ENCODE measurements around the gene TMEM163. TPM values are rescaled to one million over a fixed set of nuclear protein-coding genes. Genes with fewer than 3 reads are reported as not detected.
"Not testable (repeated sequence)": the region's sequence is repeated elsewhere in the genome, so short reads cannot be mapped to it uniquely, and the experiment has no call there.

Gene TMEM163
- total RNA-seq, 1 donor from 2014 or later, result 0.30 TPM

DNA sequence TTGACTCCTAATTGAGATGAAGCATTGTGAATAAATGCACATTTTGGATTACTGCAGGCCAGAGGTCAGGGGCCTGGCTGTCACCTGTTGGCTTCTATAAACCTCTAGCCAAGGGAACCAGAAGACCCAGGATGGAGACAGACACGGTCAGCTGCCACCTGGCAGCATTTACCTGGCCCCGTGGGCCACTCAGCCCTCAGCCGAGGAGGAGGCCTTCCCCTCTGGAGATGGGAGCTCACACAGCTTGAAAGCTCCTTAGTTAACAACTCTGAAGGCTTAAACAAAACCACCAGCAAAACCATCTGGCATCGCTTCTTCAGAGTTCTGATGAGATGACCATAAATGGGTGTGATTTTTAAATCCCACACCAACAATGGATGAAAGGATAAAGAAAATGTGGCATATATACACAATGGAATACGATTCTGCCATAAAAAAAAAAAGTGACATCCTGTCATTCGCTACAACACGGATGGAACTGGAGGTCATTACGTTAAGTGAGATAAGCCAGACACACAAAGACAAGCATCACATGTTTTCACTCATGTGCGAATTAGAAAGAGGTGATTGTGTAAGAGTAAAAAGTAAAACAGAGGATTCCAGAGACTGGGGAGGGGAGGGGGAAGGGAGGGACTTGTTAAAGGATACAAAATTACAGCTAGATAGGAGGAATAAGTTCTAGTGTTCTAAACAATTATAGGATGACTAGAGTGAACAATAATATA lies 218.4 kb downstream of the TMEM163 start:
- intact Hi-C loops (cut with micrococcal nuclease), result loop anchor here (5.0 kb wide), 1 partner anchor 158 kb away; no protein-coding TSS in a partner anchor

DNA sequence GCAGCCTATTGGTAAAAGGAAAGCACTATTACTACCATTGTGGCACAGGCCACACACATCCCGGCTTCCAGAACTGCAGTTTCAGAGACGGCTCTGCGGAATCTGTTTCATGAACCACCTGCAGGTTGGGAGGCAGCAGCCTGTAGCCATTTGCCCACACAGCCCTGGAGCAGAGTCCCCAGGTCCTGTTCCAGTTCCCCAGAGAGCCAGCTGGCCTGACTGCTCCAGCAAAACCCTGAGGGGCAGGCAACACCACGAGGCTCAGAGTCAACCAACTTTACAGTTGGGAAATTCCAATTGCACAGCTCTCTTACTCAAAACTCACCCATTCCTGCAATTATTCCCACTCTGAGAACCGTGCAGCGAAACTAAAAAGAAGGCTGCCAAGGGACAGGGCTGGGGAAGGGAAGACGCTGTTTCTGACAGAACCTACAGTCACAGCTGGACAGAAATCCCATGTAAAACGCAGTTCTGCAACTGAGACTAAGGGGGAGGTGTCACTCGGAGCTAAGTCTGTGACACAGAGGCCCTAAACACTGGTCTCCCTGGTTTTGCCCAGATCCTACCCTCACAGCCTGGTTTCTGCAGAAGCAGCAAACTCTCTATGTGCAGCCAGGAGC lies 219.4 kb downstream of the TMEM163 start:
- intact Hi-C loops (cut with micrococcal nuclease), result no loop called here

DNA sequence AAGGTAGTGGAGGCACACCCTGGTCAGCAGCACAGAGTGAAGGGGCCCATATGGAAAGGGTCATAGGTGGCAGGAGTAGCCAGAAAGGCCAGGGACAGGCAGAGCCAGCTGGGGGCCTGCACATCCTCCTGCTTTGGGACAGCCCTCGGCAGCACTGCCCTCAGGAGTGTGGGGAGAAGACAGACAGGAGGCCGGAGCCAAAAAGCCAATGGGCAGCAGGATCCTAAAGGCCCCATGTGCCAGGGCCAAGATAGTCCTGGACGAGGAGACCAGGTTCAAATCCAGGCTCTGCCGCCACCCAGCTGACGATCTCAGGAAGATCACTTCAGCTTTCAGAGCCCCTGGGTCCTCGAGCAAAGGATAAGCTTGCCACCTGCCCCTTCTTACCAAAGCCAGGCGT lies 220.1 kb downstream of the TMEM163 start:
- intact Hi-C loops (cut with micrococcal nuclease), result no loop called here

DNA sequence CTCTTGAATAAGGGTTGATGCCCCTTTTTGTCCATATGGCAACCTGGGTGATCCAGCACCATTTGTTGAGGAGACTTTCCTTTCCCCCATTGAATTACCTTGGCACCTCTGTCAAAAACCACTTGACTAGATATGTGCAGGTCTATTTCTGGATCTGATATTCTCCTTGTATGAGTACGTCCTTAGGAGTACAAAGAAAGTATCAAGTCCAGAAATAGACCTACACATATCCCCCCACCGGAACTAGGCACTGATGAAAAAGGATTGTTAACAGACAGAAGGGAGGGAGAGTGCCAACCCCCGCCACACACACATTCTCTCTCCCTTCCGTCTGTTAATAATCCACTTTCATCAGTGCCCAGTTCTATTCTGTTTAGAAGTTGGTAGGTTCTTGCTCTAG lies 225.0 kb downstream of the TMEM163 start:
- intact Hi-C loops (cut with micrococcal nuclease), result no loop called here

DNA sequence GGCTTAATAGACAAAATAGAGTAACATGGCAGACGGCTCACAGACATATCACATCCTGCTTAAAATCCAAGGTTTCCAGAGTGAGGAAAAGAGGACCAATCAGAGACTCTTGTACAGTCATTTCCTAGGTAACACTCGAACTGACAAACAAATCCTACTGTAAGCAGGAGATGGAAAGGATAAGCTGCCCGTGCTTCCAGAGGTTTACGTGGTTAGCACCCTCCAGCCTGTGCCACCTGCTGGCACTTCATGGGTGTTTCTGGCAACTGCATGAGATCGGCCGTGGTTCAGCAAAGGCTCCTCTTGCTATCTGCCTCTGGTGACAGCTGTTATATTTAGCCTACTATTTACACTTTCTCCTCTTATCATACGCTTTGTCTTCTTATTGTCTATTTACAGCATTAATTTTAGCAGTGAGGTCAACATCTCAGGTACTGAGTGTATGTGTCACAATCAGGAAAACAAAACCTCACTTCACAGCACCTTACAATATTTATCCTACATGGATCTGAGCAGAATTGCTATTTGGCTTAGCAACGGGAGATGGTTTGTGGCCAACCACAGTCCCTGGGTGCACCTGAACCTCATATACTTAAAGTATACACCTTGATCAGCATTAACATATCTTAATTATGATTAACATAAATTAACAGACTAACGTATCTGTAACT lies 226.9 kb downstream of the TMEM163 start:
- intact Hi-C loops (cut with micrococcal nuclease), result no loop called here

DNA sequence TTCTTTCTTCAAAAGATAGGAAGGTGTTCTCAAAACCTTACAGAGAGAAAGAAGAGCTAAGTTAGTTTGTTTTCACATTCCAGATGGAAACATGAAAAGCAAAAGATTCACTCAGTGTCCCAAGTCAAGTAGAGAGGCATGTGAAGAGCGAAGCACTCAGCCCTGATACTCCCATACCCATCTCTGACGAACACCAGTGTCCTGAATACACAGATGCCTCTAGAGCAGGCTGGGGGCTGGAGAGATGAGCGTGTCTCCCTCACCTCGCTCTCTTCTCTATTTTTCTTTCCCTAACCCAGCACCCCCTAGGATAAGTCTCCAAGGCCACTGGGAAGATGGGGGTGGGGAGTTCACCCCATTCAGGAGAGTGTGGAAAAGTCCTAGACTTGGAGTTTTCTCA lies 227.8 kb downstream of the TMEM163 start:
- intact Hi-C loops (cut with micrococcal nuclease), result no loop called here

DNA sequence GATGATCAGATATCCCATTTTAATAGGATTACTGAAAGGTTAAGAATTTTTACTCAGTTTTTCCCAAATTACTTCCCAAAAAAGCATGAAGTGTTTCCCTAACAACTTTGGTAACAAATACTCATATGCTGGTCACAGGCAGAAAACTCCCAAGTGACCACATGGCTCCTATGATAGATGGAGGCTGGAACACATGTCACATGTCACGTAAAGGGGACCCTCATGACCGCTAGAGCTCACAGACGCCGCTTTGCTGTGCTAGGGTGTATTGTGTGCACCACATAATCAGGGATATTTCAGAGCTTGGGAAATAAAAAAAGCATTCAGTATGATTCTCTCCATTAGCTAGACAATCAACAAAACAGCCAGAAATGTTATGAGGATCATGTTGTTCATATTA lies 228.2 kb downstream of the TMEM163 start:
- intact Hi-C loops (cut with micrococcal nuclease), result no loop called here

DNA sequence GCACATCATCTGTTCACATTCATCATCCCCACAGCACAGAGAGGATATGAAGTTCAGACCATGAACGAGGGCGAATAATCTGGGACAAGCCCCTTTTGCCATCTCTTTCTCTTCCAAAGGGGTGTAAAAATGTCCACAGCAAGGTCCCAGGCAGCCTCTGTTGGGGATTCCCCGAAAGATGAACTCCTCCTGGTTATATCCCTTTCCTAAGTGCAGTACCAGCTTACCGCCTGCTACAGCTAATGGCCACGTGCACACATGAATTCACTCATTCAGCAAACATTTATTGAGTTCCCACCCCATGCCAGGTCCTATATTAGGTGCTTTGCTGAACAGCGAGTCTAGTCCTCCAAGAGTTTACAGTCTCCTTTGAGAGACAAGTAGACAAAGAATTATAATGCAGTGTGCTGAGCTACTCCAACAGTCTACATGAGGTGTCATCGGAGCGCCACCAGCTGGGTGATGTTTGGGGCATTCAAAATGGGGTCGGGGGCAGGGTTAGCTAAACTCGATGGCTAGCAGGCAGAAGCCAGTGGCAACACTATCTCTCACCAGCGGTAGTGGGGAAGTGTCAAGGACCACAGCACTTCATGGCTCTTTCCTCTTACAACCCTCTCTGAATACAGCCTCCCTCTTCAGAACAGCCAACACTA lies 228.9 kb downstream of the TMEM163 start:
- intact Hi-C loops (cut with micrococcal nuclease), result no loop called here

DNA sequence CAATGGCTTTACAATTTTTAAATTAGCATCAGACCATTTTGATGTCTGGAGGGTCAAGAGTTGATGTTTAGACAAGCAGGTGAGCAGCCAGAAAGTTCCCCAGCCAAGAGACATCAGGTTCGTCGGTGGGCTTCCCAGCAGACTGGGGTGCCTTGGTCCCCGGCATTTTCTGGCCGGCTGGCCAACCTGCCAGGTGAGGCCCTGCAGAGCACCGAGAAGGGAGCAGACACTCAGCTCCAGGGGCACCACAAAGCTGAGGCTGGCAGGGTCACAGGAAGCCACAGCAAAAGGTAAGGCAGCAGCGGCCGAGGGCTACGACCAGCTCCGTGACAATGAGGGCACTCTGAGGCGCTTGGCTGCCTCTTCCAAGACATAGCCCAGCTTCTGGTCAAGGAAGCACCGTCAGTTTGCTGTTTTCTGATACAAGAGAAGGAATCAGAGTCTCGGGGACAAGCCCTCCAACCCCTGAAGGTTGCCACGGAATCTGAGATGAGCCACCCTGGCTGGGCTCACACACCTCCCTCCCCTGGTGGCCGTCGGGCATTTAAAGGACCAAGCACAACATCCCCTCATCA lies 235.9 kb downstream of the TMEM163 start:
- intact Hi-C loops (cut with micrococcal nuclease), result no loop called here

DNA sequence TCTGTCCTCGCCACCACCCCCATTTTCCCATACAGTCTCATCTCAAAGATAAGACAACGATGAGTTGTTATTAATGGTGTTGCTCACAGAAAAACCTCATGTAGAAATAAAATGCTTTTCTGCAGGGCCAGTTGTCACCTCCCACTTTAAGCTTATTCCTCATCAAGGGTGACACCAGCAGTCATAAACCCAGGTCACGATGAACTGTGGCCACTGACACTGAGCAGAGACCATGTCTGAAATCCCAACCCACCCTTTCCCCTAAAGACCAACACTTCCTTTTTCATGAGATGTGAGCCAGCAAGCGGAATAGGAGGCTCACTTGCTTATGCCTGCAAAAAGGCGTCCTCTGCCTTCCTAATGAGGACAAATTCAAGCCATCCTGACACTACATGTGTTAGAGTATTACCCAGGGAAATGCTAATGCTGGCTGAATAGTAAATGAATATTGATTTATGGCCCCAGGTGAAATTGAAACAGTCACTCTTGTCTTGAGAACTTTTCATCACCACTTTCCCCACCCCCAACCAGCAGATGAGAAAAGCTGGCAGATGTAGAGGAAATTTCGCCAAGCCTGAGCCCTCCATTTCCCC lies 236.6 kb downstream of the TMEM163 start:
- intact Hi-C loops (cut with micrococcal nuclease), result no loop called here

DNA sequence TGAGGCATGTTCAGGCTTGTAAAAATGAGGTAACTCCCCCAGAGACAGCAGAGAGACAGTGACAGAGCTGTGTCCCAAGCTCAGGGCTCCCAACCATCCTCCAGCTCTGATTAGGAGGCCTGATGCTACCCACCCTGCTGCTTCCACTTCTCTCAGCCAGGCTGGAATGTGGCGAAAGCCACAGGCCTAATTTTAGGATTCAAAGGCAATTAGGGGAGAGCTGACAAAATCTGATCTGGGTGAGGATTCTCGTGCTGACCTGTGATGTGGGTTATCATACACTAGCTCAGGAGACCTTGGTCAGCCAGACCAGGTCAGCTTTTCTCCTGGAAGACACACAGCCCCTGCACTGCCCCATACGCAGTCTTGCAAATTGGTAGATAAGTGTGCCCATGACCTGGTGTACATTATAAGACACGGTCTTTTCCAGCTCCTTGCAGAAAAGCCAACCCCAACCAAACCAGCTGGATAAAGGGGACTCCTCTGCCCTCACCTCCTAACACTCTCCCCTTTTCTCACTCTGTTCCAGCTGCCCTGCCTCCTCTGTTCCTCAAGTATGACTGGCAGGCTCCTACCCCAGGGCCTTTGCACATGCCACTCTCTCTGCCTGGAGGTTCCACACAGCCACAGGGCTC lies 239.0 kb downstream of the TMEM163 start:
- intact Hi-C loops (cut with micrococcal nuclease), result no loop called here

DNA sequence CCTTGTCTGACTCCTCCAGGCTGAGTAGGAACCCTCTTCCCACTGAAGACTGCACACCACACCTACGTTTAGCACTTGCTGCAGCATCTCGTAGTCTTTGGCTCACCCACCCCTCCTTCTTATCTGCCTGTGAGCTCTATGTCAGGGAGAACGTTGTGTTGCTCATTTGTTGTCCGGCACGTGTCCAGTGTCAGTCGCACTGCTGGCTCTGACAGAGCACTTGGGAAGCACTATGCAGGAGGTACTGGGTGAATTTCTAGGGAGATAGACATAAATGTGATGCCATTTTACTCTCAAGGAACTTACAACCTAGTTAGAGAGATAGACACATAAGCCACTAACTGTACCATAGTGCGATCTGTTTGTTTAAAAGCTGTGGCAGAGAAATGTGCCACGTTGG lies 241.8 kb downstream of the TMEM163 start:
- intact Hi-C loops (cut with micrococcal nuclease), result not testable (repeated sequence)

DNA sequence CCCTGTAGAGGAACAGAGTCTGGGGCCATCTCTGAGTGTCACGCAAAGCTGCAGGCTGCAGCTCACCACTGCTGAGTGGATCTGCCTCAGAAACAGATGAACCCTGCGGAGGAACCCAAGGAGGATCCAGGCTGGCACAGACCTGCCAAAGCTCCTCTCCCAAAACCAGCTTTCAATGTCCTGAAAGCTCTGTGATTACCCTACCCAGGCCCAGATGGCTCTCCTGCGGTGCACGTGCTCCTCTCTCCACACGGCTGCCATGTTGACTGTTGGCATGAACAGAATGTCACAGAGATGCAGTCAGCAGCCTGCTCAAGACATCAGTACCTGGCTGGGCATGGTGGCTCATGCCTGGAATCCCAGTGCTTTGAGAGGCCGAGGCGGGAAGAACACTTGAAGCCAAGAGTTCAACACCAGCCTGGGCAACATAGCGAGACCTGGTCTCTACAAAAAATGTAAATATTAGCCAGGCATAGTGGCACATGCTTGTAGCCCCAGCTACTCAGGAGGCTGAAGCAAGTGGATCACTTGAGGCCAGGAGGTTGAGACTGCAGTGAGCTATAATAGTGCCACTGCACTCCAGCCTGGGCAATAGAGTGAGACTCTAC lies 248.1 kb downstream of the TMEM163 start:
- intact Hi-C loops (cut with micrococcal nuclease), result no loop called here

DNA sequence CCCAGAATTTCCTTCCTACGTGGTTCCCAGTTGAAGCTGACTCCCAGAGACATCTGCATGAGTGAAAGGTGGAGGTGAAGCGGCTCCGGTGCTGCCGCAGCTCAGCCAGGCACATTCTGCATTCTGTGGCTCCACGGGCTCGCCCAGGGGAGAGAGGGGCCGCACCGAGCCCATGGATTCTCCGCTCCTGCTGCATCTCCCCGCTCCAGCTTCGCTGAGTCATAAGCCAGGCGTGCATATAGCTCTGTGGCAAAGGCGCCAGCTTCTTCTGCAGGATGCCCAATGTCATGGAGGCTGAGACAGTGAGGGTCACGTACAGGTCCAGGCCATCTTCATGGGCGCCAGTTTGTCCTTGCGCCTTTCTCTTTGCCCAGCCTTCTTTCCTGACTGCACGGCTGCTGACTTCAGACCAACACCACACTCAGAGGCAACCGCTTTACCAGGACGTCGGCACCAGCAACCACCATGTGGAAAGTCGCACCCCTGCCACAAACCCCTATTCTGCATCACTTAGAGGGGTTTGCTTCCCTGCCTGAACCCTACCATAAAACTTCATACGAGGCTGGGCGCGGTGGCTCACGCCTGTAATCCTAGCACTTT lies 249.2 kb downstream of the TMEM163 start:
- intact Hi-C loops (cut with micrococcal nuclease), result no loop called here

DNA sequence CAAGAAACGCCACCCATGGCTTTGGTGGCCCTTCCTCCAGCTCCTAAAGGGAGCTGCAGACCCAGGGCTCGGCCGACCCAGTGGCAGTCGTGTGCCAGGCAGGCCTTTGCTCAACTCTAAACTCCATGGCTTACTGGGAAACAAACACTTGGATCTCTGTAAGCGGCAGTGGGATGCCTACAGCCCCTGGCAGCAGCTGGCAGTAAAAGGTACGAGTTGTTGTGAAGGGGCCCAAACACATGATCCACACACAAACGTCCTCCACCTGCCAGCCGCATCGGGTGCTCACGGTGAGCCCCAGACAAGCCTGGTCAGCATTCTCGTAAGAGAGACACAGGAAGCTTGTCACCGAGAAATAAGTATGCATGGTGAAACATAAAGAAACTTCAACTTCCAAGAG lies 250.0 kb downstream of the TMEM163 start:
- intact Hi-C loops (cut with micrococcal nuclease), result no loop called here

DNA sequence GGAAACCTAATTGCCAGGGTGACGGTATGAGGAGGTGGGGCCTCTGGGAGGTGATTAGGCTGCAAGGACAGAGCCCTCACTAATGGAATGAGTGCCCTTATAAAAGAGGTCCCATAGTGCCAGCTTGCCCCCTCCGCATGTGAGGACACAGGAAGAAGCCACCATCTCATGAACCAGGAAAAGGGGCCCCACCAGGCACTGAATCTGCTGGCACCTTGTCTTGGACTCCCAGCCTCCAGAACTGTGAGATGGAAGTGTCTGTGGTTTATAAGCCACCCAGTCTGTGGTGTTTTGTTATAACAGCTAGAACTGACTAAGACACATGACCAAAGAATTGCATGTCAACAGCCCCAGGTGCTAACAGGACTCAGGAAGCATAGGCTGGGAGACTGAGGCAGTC lies 250.6 kb downstream of the TMEM163 start:
- intact Hi-C loops (cut with micrococcal nuclease), result no loop called here

DNA sequence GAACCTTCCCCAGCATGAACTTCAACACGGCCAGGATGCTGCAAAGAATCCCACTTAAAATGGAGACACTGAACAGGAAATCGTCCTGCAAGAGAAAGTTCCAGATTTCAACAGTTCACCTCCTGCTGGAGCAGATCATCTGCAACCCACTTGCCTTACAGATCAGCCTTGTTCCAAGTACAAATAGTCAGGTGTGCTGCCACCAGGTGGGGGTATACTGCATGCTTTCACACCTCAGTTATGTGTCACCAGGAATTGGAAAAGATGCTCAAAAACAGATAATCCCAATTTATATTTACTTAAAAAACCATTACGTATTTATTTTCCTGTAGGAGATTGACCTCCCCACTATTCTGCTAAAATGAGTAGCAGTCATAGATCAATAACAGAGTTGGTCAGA lies 252.7 kb downstream of the TMEM163 start:
- intact Hi-C loops (cut with micrococcal nuclease), result no loop called here

DNA sequence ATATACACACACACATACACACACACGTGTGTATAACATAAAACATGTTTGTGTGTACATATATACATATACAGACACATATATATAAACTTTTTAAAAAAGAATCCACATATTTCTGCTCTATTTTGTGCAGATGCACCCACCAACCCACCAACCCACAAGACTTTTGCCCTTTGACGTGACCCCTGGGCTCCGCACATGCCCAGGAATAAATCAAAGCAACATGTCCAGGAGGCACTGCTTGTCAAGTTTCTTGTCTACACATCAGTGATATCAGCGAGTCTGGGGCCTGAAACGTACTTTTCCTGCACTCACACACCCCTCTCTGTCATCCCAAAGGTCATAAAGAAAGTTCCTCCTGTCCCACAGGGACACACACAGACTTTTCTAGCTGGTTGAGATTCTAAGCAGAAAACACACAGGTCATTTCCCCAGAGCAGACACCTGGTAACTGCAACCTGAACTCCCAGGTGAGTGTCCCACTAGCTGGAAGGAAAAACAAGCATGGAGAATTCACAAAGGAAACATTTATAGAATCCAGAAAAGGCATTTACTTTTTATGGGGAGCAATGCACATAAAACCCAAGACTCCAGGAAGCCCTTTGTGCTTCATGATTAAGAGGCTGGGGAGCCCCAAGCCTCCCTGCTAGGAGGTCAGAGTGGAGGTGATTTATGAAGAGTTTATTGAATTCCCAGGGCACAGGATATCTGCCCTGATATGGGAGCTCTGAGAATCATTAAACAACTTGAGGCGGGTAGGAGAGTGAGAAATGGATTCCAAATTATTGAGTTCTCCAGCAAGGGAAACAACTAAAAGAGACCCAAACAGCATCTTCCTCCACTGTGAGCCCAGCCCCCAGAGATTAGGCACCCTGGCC lies 253.3 kb downstream of the TMEM163 start:
- intact Hi-C loops (cut with micrococcal nuclease), result no loop called here

DNA sequence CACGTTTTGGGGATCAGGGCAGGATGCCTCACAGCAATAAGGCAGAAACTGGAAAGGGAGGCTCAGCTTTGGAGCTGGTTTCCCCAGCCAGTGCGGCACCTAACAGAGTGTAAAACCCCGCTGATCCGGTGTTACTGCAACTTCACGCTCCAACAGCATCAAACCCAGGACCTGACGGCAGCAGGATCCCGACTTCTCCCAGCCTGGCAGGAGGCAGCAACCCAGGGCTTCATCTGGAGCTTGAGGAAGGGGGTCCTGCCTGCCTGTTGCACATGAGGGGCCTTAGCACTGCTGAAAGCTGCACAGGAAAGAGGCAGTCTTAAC lies 255.1 kb downstream of the TMEM163 start:
- intact Hi-C loops (cut with micrococcal nuclease), result no loop called here
